ENCODE measurements around the gene KCNN4. TPM values are rescaled to one million over a fixed set of nuclear protein-coding genes. Genes with fewer than 3 reads are reported as not detected.
A peak's percentile ranks its signal among the peaks of the same experiment; 100 is the strongest.
"Not testable (repeated sequence)": the region's sequence is repeated elsewhere in the genome, so short reads cannot be mapped to it uniquely, and the experiment has no call there.

KCNN4 gene
- total RNA-seq, 1 donor from 2014 or later: 0.38 TPM

GRCh38 chr19:43768273-43769050 lies 12.3 kb downstream of the KCNN4 start:
- Histone ChIP-seq H3K27ac (replicated peaks) (no peak overlapping the region), H3K27me3 (ENCODE audit: low read depth) (peaks cover 15% of the 10 kb centered on the region), H3K9me3 (replicated peaks) (no peaks in the 10 kb centered on the region), H3K4me1 (no peaks in the 10 kb centered on the region), H3K36me3 (no peaks in the 10 kb centered on the region), H3K4me3 (no peak overlapping the region)
- DNase-seq: peak; percentile 33
- intact Hi-C loops (cut with micrococcal nuclease): no loop called here
- TF ChIP-seq, protein P1, sequence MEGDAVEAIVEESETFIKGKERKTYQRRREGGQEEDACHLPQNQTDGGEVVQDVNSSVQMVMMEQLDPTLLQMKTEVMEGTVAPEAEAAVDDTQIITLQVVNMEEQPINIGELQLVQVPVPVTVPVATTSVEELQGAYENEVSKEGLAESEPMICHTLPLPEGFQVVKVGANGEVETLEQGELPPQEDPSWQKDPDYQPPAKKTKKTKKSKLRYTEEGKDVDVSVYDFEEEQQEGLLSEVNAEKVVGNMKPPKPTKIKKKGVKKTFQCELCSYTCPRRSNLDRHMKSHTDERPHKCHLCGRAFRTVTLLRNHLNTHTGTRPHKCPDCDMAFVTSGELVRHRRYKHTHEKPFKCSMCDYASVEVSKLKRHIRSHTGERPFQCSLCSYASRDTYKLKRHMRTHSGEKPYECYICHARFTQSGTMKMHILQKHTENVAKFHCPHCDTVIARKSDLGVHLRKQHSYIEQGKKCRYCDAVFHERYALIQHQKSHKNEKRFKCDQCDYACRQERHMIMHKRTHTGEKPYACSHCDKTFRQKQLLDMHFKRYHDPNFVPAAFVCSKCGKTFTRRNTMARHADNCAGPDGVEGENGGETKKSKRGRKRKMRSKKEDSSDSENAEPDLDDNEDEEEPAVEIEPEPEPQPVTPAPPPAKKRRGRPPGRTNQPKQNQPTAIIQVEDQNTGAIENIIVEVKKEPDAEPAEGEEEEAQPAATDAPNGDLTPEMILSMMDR (IDR thresholded peaks at IDR 0.05; ENCODE audit: borderline replicate concordance): no peak

GRCh38 chr19:43767818-43768217 lies 13.0 kb downstream of the KCNN4 start:
- no peak for DNase-seq
- no peak overlapping the region for H3K27ac ChIP-seq (replicated peaks)
- intact Hi-C loops (cut with micrococcal nuclease): no loop called here
- no peaks in the 10 kb centered on the region for H3K9me3 ChIP-seq (replicated peaks)
- H3K4me3 ChIP-seq: no peak overlapping the region
- TF ChIP-seq, protein P1 (IDR thresholded peaks at IDR 0.05; ENCODE audit: borderline replicate concordance): no peak
- no peaks in the 10 kb centered on the region for H3K36me3 ChIP-seq
- no peaks in the 10 kb centered on the region for H3K4me1 ChIP-seq
- peaks cover 11% of the 10 kb centered on the region for H3K27me3 ChIP-seq (ENCODE audit: low read depth)

GRCh38 chr19:43767316-43767715 lies 13.5 kb downstream of the KCNN4 start:
- no peak for DNase-seq
- TF ChIP-seq, protein P1 (IDR thresholded peaks at IDR 0.05; ENCODE audit: borderline replicate concordance): no peak
- intact Hi-C loops (cut with micrococcal nuclease): no loop called here
- Histone ChIP-seq H3K36me3 (no peaks in the 10 kb centered on the region), H3K9me3 (replicated peaks) (no peaks in the 10 kb centered on the region), H3K4me1 (no peaks in the 10 kb centered on the region), H3K27me3 (ENCODE audit: low read depth) (peaks cover 10% of the 10 kb centered on the region), H3K27ac (replicated peaks) (no peak overlapping the region), H3K4me3 (no peak overlapping the region)

DNA sequence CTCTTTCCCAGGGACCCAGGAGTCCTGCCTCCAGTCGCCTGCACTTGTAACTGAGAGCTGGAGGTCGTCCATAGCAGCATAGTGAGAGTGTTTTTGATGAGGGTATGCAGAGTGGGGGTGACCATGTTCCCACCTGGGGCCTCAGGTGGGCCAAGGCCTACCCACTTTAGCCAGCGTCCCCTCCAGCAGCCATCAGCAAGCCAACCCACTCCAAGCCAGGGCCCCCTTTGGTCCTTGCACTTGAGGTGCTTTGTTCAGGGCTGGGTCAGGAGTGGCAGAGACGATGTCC lies 14.1 kb downstream of the KCNN4 start:
- H3K27me3 ChIP-seq (ENCODE audit: low read depth): peaks cover 5% of the 10 kb centered on the region
- no peaks in the 10 kb centered on the region for H3K4me1 ChIP-seq
- no peak overlapping the region for H3K27ac ChIP-seq (replicated peaks)
- no peaks in the 10 kb centered on the region for H3K36me3 ChIP-seq
- intact Hi-C loops (cut with micrococcal nuclease): no loop called here
- TF ChIP-seq, protein P1 (IDR thresholded peaks at IDR 0.05; ENCODE audit: borderline replicate concordance): no peak
- DNase-seq: no peak
- no peaks in the 10 kb centered on the region for H3K9me3 ChIP-seq (replicated peaks)
- H3K4me3 ChIP-seq: no peak overlapping the region

DNA sequence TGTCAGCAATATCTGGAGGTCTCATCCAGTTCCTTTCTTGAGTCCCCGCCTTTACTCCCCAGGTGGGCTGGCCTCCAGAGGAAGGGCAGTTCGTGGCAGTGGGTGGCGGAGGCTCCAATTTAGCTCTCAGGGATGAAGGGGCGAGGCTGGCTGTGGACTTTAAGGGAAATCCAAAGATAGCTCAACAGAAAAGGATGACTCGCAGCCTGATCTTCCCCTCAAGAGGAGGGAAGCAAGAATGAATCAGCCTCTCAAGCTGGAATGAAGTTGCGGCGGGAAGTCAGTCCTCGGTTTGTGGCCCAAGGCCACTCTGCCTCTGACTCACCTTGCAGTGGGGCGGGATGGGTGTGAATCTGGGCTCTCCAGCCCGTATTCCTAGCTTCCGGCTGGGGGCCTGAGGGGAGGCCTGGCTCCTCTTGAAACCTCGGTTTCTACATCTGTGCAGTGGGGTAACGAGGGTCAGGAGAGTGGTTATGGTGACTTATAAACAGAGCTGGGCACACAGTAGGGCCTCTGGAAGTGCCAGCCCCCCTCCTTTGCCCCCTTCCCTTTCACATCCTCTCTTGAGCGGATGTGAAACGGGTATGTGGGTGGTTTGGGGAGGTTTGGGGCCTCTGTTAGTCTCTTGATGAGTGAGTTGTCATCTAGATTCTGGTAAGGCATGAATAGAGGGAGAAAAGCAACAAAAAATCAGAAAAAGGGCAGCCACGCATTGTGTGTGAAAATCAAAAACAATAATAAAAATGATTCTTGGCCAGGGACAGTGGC lies 15.5 kb downstream of the KCNN4 start:
- no peaks in the 10 kb centered on the region for H3K9me3 ChIP-seq (replicated peaks)
- H3K27ac ChIP-seq (replicated peaks): peak overlapping the region; percentile 23
- no peak overlapping the region for H3K4me3 ChIP-seq
- intact Hi-C loops (cut with micrococcal nuclease): no loop called here
- H3K27me3 ChIP-seq (ENCODE audit: low read depth): peaks cover 5% of the 10 kb centered on the region
- TF ChIP-seq, protein P1 (IDR thresholded peaks at IDR 0.05; ENCODE audit: borderline replicate concordance): no peak
- H3K36me3 ChIP-seq: no peaks in the 10 kb centered on the region
- H3K4me1 ChIP-seq: no peaks in the 10 kb centered on the region
- DNase-seq: no peak

DNA sequence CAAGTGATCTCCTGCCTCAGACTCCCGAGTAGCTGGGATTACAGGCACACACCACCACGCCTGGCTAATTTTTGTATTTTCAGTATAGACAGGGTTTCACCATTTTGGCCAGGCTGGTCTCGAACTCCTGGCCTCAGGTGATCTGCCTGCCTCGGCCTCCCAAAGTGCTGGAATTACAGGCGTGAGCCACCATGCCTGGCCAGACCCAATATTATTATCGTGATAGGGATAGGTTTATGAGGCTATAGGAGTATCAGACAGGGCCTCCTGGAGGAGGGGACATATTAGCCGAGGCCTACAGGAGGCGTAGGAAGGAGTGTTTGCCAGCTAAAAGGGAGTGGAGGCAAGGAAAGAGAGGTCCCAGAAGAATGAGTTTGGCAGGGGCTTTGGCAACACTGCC lies 16.1 kb downstream of the KCNN4 start:
- H3K4me3 ChIP-seq; H3K4me1 ChIP-seq; intact Hi-C loops (cut with micrococcal nuclease); H3K36me3 ChIP-seq; H3K9me3 ChIP-seq (replicated peaks); H3K27me3 ChIP-seq (ENCODE audit: low read depth); DNase-seq: not testable (repeated sequence)
- H3K27ac ChIP-seq (replicated peaks): peak overlapping the region; percentile 23

All from left ventricle myocardium inferior (tissue), 1 donor.